IPS-20b (cell line): ENCODE results near the gene DLL3.
A peak's percentile ranks its signal among the peaks of the same experiment; 100 is the strongest.
"Not testable (repeated sequence)": the region's sequence is repeated elsewhere in the genome, so short reads cannot be mapped to it uniquely, and the experiment has no call there.

ENCODE experiments used
- H3K27ac ChIP-seq: one replicate; pipeline ENCODE4 v1.5.1; 2013; ENCODE audit warnings: low read length
- H3K27me3 ChIP-seq: 2 replicates; pipeline ENCODE4 v1.6.1; 2013; ENCODE audit warnings: mild to moderate bottlenecking, low read length, inconsistent platforms; ENCODE audit not compliant: insufficient read depth
- H3K36me3 ChIP-seq: 2 replicates; pipeline ENCODE4 v1.6.1; 2013; ENCODE audit warnings: low read depth, mild to moderate bottlenecking, inconsistent platforms, low read length, moderate library complexity; ENCODE audit not compliant: insufficient read depth
- H3K4me1 ChIP-seq: 2 replicates; pipeline ENCODE4 v1.6.1; 2013; ENCODE audit warnings: mild to moderate bottlenecking, control low read depth, inconsistent platforms, low read length, moderate library complexity; ENCODE audit not compliant: insufficient read depth
- H3K4me3 ChIP-seq: 2 replicates; pipeline ENCODE4 v1.5.1; 2013; ENCODE audit warnings: mild to moderate bottlenecking, low read length, inconsistent platforms
- H3K9ac ChIP-seq: 2 replicates; pipeline ENCODE4 v1.6.1; 2013; ENCODE audit warnings: low read depth, mild to moderate bottlenecking, inconsistent platforms, low read length, moderate library complexity
- H3K9me3 ChIP-seq: 2 replicates; pipeline ENCODE4 v1.6.1; 2013; ENCODE audit warnings: mild to moderate bottlenecking, low read depth, low read length, inconsistent platforms; ENCODE audit not compliant: insufficient read depth

The DLL3 gene

DNA sequence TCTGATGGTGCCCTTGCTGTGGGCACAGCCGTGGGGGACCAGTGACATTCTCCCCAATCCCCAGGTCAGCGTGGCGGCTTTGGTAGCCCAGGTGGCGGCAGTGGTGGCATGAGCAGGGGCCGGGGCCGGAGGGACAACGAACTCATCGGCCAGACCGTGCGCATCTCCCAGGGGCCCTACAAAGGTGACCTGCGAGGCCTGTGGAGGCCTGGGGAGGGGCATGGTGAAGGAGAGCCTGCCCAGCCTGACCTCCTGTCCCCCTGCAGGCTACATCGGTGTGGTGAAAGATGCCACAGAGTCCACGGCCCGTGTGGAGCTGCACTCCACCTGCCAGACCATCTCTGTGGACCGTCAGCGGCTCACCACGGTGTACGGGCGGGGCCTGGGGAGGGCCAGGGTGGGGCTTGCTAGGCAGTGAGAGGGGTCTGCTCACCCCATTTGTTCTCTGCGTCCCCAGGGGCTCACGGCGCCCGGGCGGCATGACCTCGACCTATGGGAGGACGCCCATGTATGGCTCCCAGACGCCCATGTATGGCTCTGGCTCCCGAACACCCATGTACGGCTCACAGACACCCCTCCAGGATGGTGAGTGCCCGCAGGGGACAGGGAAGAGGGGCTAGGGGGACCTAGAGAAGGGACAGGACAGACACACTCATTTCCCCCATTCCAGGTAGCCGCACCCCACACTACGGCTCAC lies 25.9 kb upstream of the DLL3 start:
- Histone ChIP-seq H3K9ac (no peak overlapping the region), H3K27me3 (no peaks in the 10 kb centered on the region), H3K4me1 (no peaks in the 10 kb centered on the region), H3K36me3 (peaks cover 86% of the 10 kb centered on the region), H3K27ac (no peak overlapping the region), H3K9me3 (no peaks in the 10 kb centered on the region), H3K4me3 (no peak overlapping the region)

DNA sequence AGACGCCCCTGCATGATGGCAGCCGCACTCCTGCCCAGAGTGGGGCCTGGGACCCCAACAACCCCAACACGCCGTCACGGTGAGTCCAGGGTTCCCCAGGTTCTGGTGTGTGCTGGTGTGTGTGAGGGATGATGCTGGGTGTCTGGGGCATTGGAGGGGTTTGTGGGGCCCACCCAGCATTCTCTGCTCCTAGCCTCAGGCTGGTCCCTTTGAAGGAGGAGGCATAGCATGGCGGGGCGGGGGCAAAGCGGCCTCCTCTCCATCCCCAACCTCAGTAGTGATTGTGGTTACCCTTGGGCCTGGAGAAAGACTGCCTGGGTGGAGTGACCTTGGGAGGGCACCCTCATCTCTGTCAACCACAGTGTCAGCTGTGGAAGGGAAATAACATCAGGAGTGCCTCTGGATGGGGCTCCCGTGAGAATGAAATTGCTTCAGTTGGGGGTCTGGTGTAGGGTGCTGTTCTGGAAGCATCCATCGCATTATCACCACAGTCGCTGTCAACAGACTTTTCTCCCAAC lies 25.2 kb upstream of the DLL3 start:
- peaks cover 80% of the 10 kb centered on the region for H3K36me3 ChIP-seq
- H3K27ac ChIP-seq = no peak overlapping the region
- no peaks in the 10 kb centered on the region for H3K4me1 ChIP-seq
- no peak overlapping the region for H3K9ac ChIP-seq
- no peaks in the 10 kb centered on the region for H3K9me3 ChIP-seq
- no peak overlapping the region for H3K4me3 ChIP-seq
- no peaks in the 10 kb centered on the region for H3K27me3 ChIP-seq

DNA sequence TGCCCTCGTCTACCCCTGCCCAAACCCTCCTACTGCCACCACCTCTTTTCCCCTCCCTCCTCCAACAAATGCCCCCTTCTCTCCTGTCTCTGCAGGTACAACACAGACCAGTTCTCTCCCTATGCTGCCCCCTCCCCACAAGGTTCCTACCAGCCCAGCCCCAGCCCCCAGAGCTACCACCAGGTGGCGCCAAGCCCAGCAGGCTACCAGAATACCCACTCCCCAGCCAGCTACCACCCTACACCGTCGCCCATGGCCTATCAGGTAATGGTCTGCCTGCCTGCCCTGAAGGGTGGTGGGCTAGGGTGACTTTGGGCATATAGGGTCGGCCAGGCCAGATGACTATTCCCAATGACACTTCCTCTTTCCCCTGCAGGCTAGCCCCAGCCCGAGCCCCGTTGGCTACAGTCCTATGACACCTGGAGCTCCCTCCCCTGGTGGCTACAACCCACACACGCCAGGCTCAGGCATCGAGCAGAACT lies 24.6 kb upstream of the DLL3 start:
- Histone ChIP-seq H3K9ac (no peak overlapping the region), H3K4me3 (no peak overlapping the region), H3K4me1 (no peaks in the 10 kb centered on the region), H3K36me3 (peaks cover 73% of the 10 kb centered on the region), H3K9me3 (no peaks in the 10 kb centered on the region), H3K27ac (no peak overlapping the region), H3K27me3 (no peaks in the 10 kb centered on the region)

DNA sequence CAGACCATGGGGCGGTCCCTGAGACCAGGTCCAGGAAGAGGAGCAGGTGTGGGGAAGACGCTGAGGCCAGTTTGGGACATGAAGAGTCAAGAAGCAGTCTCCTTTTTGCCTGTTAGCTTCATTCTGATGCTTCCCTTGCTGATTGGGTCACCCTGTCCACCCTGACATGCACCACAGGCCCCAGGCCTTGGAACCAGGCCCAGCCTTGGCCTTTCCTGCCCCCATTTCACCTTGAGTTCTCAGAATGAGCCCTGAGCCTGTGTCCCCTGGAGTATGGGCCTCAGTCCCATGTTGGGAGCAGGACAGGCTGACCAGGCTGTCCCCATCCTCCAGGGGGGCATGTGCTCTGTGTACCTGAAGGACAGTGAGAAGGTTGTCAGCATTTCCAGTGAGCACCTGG lies 23.0 kb upstream of the DLL3 start:
- Histone ChIP-seq H3K27ac (no peak overlapping the region), H3K9ac (no peak overlapping the region), H3K4me1 (no peaks in the 10 kb centered on the region), H3K36me3 (peaks cover 57% of the 10 kb centered on the region), H3K4me3 (no peak overlapping the region), H3K9me3 (no peaks in the 10 kb centered on the region), H3K27me3 (no peaks in the 10 kb centered on the region)

DNA sequence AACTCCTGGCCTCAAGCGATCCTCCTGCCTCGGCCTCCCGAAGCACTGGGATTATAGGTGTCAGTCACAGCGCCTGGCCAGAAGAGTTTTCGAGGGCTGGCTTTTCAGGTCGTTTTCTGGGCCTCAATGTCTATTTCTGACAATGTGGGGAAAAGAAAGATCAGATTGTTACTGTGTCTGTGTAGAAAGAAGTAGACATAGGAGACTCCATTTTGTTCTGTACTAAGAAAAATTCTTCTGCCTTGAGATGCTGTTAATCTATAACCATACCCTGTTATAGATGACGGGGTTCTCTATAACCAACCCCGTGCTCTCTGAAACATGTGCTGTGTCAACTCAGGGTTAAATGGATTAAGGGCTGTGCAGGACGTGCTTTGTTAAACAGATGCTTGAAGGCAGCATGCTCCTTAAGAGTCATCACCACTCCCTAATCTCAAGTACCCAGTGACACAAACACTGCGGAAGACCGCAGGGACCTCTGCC lies 19.4 kb upstream of the DLL3 start:
- not testable (repeated sequence) for H3K27ac ChIP-seq, H3K9ac ChIP-seq, H3K4me1 ChIP-seq, H3K4me3 ChIP-seq, H3K27me3 ChIP-seq, H3K9me3 ChIP-seq
- peaks cover 40% of the 10 kb centered on the region for H3K36me3 ChIP-seq

DNA sequence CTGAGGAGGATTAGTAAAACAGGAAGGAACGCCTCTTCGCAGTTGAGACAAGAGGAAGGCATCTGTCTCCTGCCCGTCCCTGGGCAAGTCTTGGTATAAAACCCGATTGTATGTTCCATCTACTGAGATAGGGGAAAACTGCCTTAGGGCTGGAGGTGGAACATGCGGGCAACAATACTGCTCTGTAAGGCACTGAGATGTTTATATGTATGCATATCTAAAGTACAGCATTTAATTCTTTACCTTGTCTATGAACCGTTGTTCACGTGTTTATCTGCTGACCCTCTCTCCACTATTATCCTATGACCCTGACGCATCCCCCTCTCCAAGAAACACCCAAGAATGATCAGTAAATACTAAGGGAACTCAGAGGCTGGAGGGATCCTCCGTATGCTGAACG lies 18.8 kb upstream of the DLL3 start:
- peaks cover 39% of the 10 kb centered on the region for H3K36me3 ChIP-seq

DNA sequence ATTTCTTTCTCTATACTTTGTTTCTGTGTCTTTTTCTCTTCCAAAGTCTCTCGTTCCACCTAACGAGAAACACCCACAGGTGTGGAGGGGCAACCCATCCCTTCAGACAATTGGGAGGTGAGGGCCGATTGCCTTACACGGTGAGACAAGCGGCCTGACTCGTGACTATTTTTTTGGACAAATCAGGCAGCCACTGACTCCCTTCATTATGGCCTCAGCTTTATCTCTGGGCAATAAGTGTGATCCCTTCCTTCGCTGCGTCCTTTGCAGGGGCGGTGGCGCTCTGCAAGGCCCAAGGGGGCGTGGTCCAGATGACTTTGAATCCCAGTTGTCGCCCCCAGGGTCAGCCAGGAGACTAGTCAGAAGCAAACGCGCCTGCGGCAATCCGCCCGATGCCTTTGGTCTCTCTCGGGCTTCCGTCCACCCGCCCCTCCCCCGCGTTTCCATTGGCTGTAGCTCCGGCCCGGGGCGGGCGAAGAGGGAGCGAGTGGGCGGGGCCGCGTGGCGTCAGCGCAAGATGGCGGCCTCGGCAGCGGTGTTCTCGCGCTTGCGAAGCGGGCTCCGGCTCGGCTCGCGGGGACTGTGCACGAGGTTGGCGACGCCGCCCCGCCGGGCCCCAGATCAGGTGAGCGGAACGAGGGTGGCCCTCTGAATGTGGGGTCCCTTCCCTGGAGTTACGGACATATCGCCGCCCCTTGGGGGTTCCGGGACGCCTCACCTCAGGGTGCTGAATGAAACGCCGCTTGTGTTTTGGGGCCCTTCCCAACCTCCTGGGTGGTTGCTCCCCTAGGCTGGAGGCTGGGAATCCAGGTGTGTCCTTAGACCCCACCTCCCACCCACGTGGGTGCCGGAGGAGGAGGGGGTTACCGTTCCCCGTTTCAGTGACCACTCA lies 18.2 kb upstream of the DLL3 start, which contains the start of gene TIMM50:
TIMM50 (plus strand) TSS at position 502 of the 892 bp plus-strand sequence; CDS start at position 518, 16 bp downstream.
- Histone ChIP-seq H3K4me1 (peaks cover 4% of the 10 kb centered on the region; the same call in 1 of the 2 replicates), H3K27ac (peak within 1 kb of the TSS; percentile 68), H3K9ac (peak within 1 kb of the TSS; percentile 99), H3K36me3 (peaks cover 43% of the 10 kb centered on the region), H3K4me3 (peak within 1 kb of the TSS; percentile 99), H3K27me3 (no peaks in the 10 kb centered on the region), H3K9me3 (no peaks in the 10 kb centered on the region)

More for the DNA sequence above, 18.8 kb upstream of the DLL3 start:
- no peak overlapping the region for H3K27ac ChIP-seq
- peaks cover 4% of the 10 kb centered on the region; the same call in 1 of the 2 replicates for H3K4me1 ChIP-seq
- no peaks in the 10 kb centered on the region for H3K9me3 ChIP-seq
- H3K9ac ChIP-seq = peak overlapping the region; percentile 99; the same call in 1 of the 2 replicates
- no peaks in the 10 kb centered on the region for H3K27me3 ChIP-seq
- H3K4me3 ChIP-seq = peak overlapping the region; percentile 99

DNA sequence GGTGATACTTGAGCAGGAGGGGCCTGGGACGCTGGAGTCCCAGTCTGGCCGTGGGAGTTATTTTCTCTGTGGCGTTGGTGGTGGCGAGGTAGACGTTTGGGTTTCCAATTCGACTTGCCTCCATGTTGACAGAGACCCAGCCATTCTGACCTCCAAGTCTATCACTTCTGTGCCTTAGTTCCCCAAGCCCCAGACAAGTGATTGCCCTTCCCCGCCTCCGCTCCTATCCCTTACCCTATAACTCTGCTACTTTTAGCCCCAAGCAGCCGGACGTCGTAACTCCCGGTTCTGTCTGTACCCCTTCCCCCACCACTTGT lies 17.6 kb upstream of the DLL3 start:
- Histone ChIP-seq H3K9me3 (no peaks in the 10 kb centered on the region), H3K4me3 (peak overlapping the region; percentile 99), H3K27ac (peak overlapping the region; percentile 68), H3K4me1 (peaks cover 4% of the 10 kb centered on the region; the same call in 1 of the 2 replicates), H3K36me3 (peaks cover 43% of the 10 kb centered on the region), H3K27me3 (no peaks in the 10 kb centered on the region), H3K9ac (peak overlapping the region; percentile 99)

DNA sequence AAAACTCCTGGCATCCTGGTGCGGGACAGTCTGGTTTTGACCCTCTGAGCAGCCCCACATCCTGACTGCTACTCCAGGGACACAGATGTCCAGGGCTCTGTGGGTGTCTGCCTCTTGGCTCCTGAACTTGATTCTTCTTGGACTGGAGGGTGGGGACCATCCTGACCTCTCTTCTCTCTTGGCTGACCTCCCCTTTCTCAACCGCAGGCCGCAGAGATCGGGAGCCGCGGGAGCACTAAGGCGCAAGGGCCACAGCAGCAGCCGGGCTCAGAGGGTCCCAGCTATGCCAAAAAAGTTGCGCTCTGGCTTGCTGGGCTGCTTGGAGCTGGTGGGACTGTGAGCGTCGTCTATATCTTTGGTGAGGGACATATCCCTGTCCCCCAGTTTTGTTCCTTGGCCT lies 17.1 kb upstream of the DLL3 start:
- H3K4me3 ChIP-seq = peak overlapping the region; percentile 99
- peaks cover 43% of the 10 kb centered on the region for H3K36me3 ChIP-seq
- H3K27ac ChIP-seq = peak overlapping the region; percentile 68
- H3K9me3 ChIP-seq = no peaks in the 10 kb centered on the region
- H3K4me1 ChIP-seq = peaks cover 4% of the 10 kb centered on the region; the same call in 1 of the 2 replicates
- H3K27me3 ChIP-seq = no peaks in the 10 kb centered on the region
- H3K9ac ChIP-seq = peak overlapping the region; percentile 99

DNA sequence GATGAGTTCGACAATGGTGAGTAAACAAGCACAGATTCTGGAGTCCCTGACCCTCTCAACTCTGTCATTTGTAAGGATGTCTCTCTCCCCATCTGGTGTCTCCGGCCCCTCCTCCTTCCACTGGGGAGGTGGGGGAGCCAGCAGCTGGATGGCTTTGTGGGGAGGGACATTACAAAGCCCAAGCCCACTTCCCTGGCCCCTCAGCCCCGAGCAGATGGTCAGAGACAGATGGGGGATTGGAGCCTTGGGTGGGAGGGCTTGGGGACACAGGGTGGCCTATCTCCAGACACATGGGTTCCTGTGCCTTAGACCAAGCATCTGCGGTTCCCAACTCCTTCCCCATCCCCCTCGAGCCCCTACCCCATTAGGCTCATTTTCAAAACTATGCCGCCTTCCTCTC lies 15.6 kb upstream of the DLL3 start:
- Histone ChIP-seq H3K9ac (no peak overlapping the region), H3K4me1 (peaks cover 4% of the 10 kb centered on the region; the same call in 1 of the 2 replicates), H3K27ac (no peak overlapping the region), H3K27me3 (no peaks in the 10 kb centered on the region), H3K9me3 (no peaks in the 10 kb centered on the region), H3K4me3 (no peak overlapping the region), H3K36me3 (peaks cover 50% of the 10 kb centered on the region)

DNA sequence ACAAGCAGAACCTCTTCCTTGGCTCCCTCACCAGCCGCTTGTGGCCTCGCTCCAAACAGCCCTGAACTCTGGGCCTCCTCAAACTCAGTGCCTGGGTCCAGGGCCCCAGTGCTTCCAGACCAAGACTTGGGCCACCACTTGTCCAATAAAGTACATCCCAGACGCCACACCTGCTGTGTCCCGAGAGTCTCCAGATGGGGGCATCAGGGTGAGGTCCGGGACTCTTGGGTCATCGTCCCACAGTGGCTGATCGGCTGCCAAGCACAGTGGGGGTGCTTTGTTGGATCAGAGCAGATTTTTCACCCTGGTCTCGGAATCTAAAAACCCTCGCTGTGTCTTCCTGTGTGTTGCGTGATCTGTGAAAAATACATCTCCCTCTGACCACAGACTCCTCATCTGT lies 9.0 kb upstream of the DLL3 start:
- Histone ChIP-seq H3K9ac (no peak overlapping the region), H3K4me3 (no peak overlapping the region), H3K9me3 (no peaks in the 10 kb centered on the region), H3K27me3 (no peaks in the 10 kb centered on the region), H3K4me1 (no peaks in the 10 kb centered on the region), H3K27ac (no peak overlapping the region), H3K36me3 (peaks cover 60% of the 10 kb centered on the region)
